NT2/D1 (cell line): ENCODE data around the gene NSUN3.
A peak's percentile ranks its signal among the peaks of the same experiment; 100 is the strongest.

Experiments used
- DNase-seq: peaks from one replicate; pipeline ENCODE4 v3.0.0-alpha.2; 2011; ENCODE audit warnings: low read depth, low spot score
- H3K27me3 ChIP-seq: 2 replicates; pipeline ENCODE4 v1.6.0; 2011; ENCODE audit warnings: mild to moderate bottlenecking; ENCODE audit not compliant: insufficient read length, insufficient read depth
- H3K36me3 ChIP-seq: 2 replicates; pipeline ENCODE4 v1.6.1; 2011; ENCODE audit warnings: mild to moderate bottlenecking, low read length, mixed read lengths; ENCODE audit not compliant: insufficient read depth, insufficient read length
- H3K4me1 ChIP-seq: 2 replicates; pipeline ENCODE4 v1.5.1; 2011; ENCODE audit not compliant: insufficient read depth, insufficient read length
- H3K4me3 ChIP-seq: 2 replicates; pipeline ENCODE4 v1.5.1; 2011; ENCODE audit warnings: low read depth; ENCODE audit not compliant: insufficient read length
- H3K9ac ChIP-seq: 2 replicates; pipeline ENCODE4 v1.6.0; 2011; ENCODE audit warnings: low read depth; ENCODE audit not compliant: insufficient read length
- H3K9me3 ChIP-seq: 2 replicates; pipeline ENCODE4 v1.5.1; 2011; ENCODE audit warnings: mild to moderate bottlenecking, low read length; ENCODE audit not compliant: insufficient read depth
- SUZ12 ChIP-seq: IDR thresholded peaks from 2 replicates; pipeline ENCODE4 v1.6.1; 2011; ENCODE audit not compliant: insufficient read length, insufficient read depth; ENCODE audit errors: extremely low read depth
- YY1 ChIP-seq: IDR thresholded peaks from 2 replicates; pipeline ENCODE4 v1.6.1; 2011; ENCODE audit not compliant: insufficient read length, insufficient read depth
- ZNF274 ChIP-seq: IDR thresholded peaks from 2 replicates; pipeline ENCODE4 v1.6.1; 2011; ENCODE audit warnings: mild to moderate bottlenecking, low read depth, low read length

Gene NSUN3

GRCh38 chr3:94110854-94111253, 48.0 kb downstream of the NSUN3 start:
- H3K9me3 ChIP-seq = no peaks in the 10 kb centered on the region
- H3K4me1 ChIP-seq = no peaks in the 10 kb centered on the region
- no peak for DNase-seq
- H3K9ac ChIP-seq = no peak overlapping the region
- TF ChIP-seq SUZ12 (no peak), YY1 (no peak), ZNF274 (no peak)
- H3K36me3 ChIP-seq = peaks cover 13% of the 10 kb centered on the region
- H3K4me3 ChIP-seq = no peak overlapping the region
- no peaks in the 10 kb centered on the region for H3K27me3 ChIP-seq

- H3K9me3 ChIP-seq = no peaks in the 10 kb centered on the region
- TF ChIP-seq ZNF274 (no peak), SUZ12 (no peak), YY1 (no peak)
- H3K27me3 ChIP-seq = no peaks in the 10 kb centered on the region
- DNase-seq = no peak
- H3K4me3 ChIP-seq = no peak overlapping the region
- H3K9ac ChIP-seq = no peak overlapping the region
- H3K4me1 ChIP-seq = no peaks in the 10 kb centered on the region
- H3K36me3 ChIP-seq = peaks cover 6% of the 10 kb centered on the region
These were observed 51.8 kb downstream of the NSUN3 start for GRCh38 chr3:94114666-94115065.

GRCh38 chr3:94115482-94115881, 52.6 kb downstream of the NSUN3 start:
- Histone ChIP-seq H3K9ac (no peak overlapping the region), H3K27me3 (no peaks in the 10 kb centered on the region), H3K4me1 (no peaks in the 10 kb centered on the region), H3K9me3 (no peaks in the 10 kb centered on the region), H3K4me3 (no peak overlapping the region), H3K36me3 (peaks cover 6% of the 10 kb centered on the region)
- DNase-seq = no peak
- TF ChIP-seq SUZ12 (no peak), ZNF274 (no peak), YY1 (no peak)

GRCh38 chr3:94117729-94118128, 54.9 kb downstream of the NSUN3 start:
- Histone ChIP-seq H3K4me3 (no peak overlapping the region), H3K27me3 (no peaks in the 10 kb centered on the region), H3K4me1 (no peaks in the 10 kb centered on the region), H3K36me3 (no peaks in the 10 kb centered on the region), H3K9me3 (no peaks in the 10 kb centered on the region), H3K9ac (no peak overlapping the region)
- DNase-seq = no peak
- TF ChIP-seq SUZ12 (no peak), YY1 (no peak), ZNF274 (no peak)

- Histone ChIP-seq H3K9me3 (no peaks in the 10 kb centered on the region), H3K36me3 (no peaks in the 10 kb centered on the region), H3K4me3 (no peak overlapping the region), H3K27me3 (no peaks in the 10 kb centered on the region), H3K9ac (no peak overlapping the region), H3K4me1 (no peaks in the 10 kb centered on the region)
- no peak for TF ChIP-seq ZNF274
- TF ChIP-seq YY1 = no peak
- no peak for TF ChIP-seq SUZ12
- DNase-seq = no peak
These were observed 55.5 kb downstream of the NSUN3 start for GRCh38 chr3:94118390-94118789.

GRCh38 chr3:94121161-94121560, 58.3 kb downstream of the NSUN3 start:
- H3K9me3 ChIP-seq = no peaks in the 10 kb centered on the region
- peaks cover 4% of the 10 kb centered on the region for H3K36me3 ChIP-seq
- H3K4me3 ChIP-seq = no peak overlapping the region
- no peak for TF ChIP-seq SUZ12
- no peak for TF ChIP-seq ZNF274
- TF ChIP-seq YY1 = no peak
- DNase-seq = peak; percentile 30
- H3K9ac ChIP-seq = no peak overlapping the region
- no peaks in the 10 kb centered on the region for H3K27me3 ChIP-seq
- H3K4me1 ChIP-seq = no peaks in the 10 kb centered on the region

- TF ChIP-seq YY1 (no peak), ZNF274 (no peak), SUZ12 (no peak)
- peaks cover 7% of the 10 kb centered on the region for H3K36me3 ChIP-seq
- H3K4me3 ChIP-seq = no peak overlapping the region
- DNase-seq = no peak
- H3K9ac ChIP-seq = no peak overlapping the region
- no peaks in the 10 kb centered on the region for H3K4me1 ChIP-seq
- no peaks in the 10 kb centered on the region for H3K27me3 ChIP-seq
- no peaks in the 10 kb centered on the region for H3K9me3 ChIP-seq
These were observed 64.3 kb downstream of the NSUN3 start for GRCh38 chr3:94127115-94127514.

- H3K36me3 ChIP-seq = peaks cover 5% of the 10 kb centered on the region
- H3K9me3 ChIP-seq = no peaks in the 10 kb centered on the region
- no peak overlapping the region for H3K9ac ChIP-seq
- no peak for DNase-seq
- no peaks in the 10 kb centered on the region for H3K4me1 ChIP-seq
- H3K27me3 ChIP-seq = no peaks in the 10 kb centered on the region
- no peak overlapping the region for H3K4me3 ChIP-seq
- TF ChIP-seq ZNF274 (no peak), YY1 (no peak), SUZ12 (no peak)
These were observed 67.8 kb downstream of the NSUN3 start for GRCh38 chr3:94130690-94131089.
